PC-3 (cell line): ENCODE data around the gene TARS2. TPM values are rescaled to one million over a fixed set of nuclear protein-coding genes. Genes with fewer than 3 reads are reported as not detected.

Source experiments
- ATAC-seq: fragments of 200-7000 bp; cut with Tn5 transposase; 2 replicates; pipeline ENCODE4 v1.9.1; 2020; ENCODE audit warnings: mild to moderate bottlenecking, moderate library complexity
- BruUV-seq: library from RNA; stranded (reverse); fragments of 400-500 nt; replicated peaks from 2 replicates; lab custom pipeline; 2021; lab: Mats Ljungman, UMichigan
- CTCF ChIA-PET: fragments of 300-600 bp; sonication (Branson Sonifier 250); formaldehyde crosslinking; loops from one replicate; lab custom pipeline; 2022; ENCODE audit warnings: antibody characterized with exemption; lab: Charles Lee
- POLR2A ChIA-PET: fragments of 300-600 bp; sonication (Branson Sonifier 250); formaldehyde crosslinking; loops from one replicate; lab custom pipeline; 2022; ENCODE audit warnings: antibody characterized with exemption; ENCODE audit not compliant: unreplicated experiment; lab: Charles Lee
- DNase-seq: peaks from one replicate; pipeline ENCODE4 v3.0.0-alpha.2; 2015
- H2AFZ ChIP-seq: fragments of 300-600 bp; sonication (generic); 2 replicates; pipeline ENCODE4 v1.6.0; 2016; ENCODE audit warnings: antibody characterized with exemption, low read length
- H3F3A ChIP-seq: fragments of 300-600 bp; sonication (generic); one replicate; pipeline ENCODE4 v1.6.0; 2017; ENCODE audit warnings: antibody characterized with exemption, low read length, control low read depth, mild to moderate bottlenecking; ENCODE audit not compliant: unreplicated experiment
- H3K27ac ChIP-seq: fragments of 300-600 bp; sonication (generic); 2 replicates; pipeline ENCODE4 v1.5.1; 2016; ENCODE audit warnings: mild to moderate bottlenecking, low read length
- H3K27me3 ChIP-seq: fragments of 300-600 bp; sonication (generic); 2 replicates; pipeline ENCODE4 v1.6.1; 2016; ENCODE audit warnings: low read length, mixed read lengths
- H3K36me3 ChIP-seq: fragments of 300-600 bp; sonication (generic); 2 replicates; pipeline ENCODE4 v1.6.1; 2016; ENCODE audit warnings: low read depth, mixed run types, low read length, mixed read lengths
- H3K4me1 ChIP-seq: fragments of 300-600 bp; sonication (generic); 2 replicates; pipeline ENCODE4 v1.5.1; 2016; ENCODE audit warnings: low read length; ENCODE audit not compliant: insufficient read depth
- H3K4me2 ChIP-seq: fragments of 300-600 bp; sonication (generic); 2 replicates; pipeline ENCODE4 v1.6.0; 2016; ENCODE audit warnings: low read length
- H3K4me3 ChIP-seq: fragments of 300-600 bp; sonication (generic); 2 replicates; pipeline ENCODE4 v1.5.1; 2016; ENCODE audit warnings: mild to moderate bottlenecking, low read length, mixed read lengths
- H3K79me2 ChIP-seq: fragments of 300-600 bp; sonication (generic); 2 replicates; pipeline ENCODE4 v1.6.1; 2017; ENCODE audit warnings: low read length, mixed read lengths
- H3K9ac ChIP-seq: fragments of 300-600 bp; sonication (generic); 2 replicates; pipeline ENCODE4 v1.6.0; 2016; ENCODE audit warnings: mild to moderate bottlenecking, low read length
- H3K9me2 ChIP-seq: fragments of 300-600 bp; sonication (generic); replicated peaks from 2 replicates; pipeline ENCODE4 v1.6.1; 2016; ENCODE audit warnings: mixed run types, low read length, mixed read lengths
- H3K9me3 ChIP-seq: fragments of 300-600 bp; sonication (generic); 2 replicates; pipeline ENCODE4 v1.6.1; 2016; ENCODE audit warnings: low read length, mixed read lengths
- H4K20me1 ChIP-seq: fragments of 300-600 bp; sonication (generic); 2 replicates; pipeline ENCODE4 v1.6.1; 2016; ENCODE audit warnings: low read length, mixed read lengths
- EZH2 ChIP-seq: fragments of 300-600 bp; sonication (generic); IDR thresholded peaks from one replicate; pipeline ENCODE4 v1.6.1; 2017; ENCODE audit warnings: antibody characterized with exemption, mild to moderate bottlenecking, low read length; ENCODE audit not compliant: unreplicated experiment
- EZH2phosphoT487 ChIP-seq: fragments of 300-600 bp; sonication (generic); IDR thresholded peaks from 2 replicates; pipeline ENCODE4 v1.6.1; 2018; ENCODE audit warnings: mild to moderate bottlenecking, antibody characterized with exemption, low read length, borderline replicate concordance
- intact Hi-C: fragments of 100-400 bp; cut with micrococcal nuclease; formaldehyde crosslinking; loops from 2 replicates; pipeline ENCODE4 v1.9.0; 2023
- total RNA-seq: library from RNA; depleted of rRNA; stranded (reverse); fragments of >200 nt; gene quantifications from 2 replicates; pipeline ENCODE4 v1.2.3, GENCODE V29; 2014
- TF ChIP-seq, protein P1 (sequence below): fragments of 300-600 bp; sonication (generic); conservative IDR thresholded peaks from 2 replicates; pipeline ENCODE4 v1.5.1; 2017; ENCODE audit warnings: antibody characterized with exemption, low read depth, mild to moderate bottlenecking, low read length

TARS2 gene
- total RNA-seq, 1 experiment from 2014 or later: 56.2 TPM

DNA sequence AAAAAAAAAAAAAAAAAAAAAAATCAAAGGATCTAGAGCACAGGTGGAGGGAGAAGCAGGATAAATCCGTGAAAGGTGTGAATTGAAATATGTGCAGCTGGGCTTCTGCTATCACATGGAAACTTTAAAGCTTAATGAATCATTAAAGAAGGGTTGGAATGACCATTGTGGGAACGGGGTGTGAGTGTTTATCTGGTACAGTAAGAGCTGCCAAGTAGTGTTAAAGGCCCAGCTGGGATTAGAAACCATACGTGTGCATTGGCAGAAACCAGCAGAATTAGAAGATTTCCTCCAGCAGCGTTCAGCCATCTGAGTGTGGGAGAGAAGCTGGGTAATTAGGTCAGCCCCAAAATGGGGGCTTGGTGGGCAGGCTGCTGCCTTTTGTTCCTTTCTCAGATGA, 41.8 kb downstream of the TARS2 start:
- ChIA-PET CTCF (no interaction called here), POLR2A (no interaction called here)
- H3K9ac ChIP-seq: no peak overlapping the region
- TF ChIP-seq EZH2phosphoT487 (no peak), EZH2 (no peak)
- TF ChIP-seq, protein P1, sequence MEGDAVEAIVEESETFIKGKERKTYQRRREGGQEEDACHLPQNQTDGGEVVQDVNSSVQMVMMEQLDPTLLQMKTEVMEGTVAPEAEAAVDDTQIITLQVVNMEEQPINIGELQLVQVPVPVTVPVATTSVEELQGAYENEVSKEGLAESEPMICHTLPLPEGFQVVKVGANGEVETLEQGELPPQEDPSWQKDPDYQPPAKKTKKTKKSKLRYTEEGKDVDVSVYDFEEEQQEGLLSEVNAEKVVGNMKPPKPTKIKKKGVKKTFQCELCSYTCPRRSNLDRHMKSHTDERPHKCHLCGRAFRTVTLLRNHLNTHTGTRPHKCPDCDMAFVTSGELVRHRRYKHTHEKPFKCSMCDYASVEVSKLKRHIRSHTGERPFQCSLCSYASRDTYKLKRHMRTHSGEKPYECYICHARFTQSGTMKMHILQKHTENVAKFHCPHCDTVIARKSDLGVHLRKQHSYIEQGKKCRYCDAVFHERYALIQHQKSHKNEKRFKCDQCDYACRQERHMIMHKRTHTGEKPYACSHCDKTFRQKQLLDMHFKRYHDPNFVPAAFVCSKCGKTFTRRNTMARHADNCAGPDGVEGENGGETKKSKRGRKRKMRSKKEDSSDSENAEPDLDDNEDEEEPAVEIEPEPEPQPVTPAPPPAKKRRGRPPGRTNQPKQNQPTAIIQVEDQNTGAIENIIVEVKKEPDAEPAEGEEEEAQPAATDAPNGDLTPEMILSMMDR: no peak
- H3K4me1 ChIP-seq: peaks cover 13% of the 10 kb centered on the region; the same call in 1 of the 2 replicates
- no peak for DNase-seq
- H3K9me2 ChIP-seq: no peaks in the 10 kb centered on the region
- H3K9me3 ChIP-seq: no peaks in the 10 kb centered on the region
- H3K4me3 ChIP-seq: no peak overlapping the region
- H3K79me2 ChIP-seq: no peaks in the 10 kb centered on the region
- no peak overlapping the region for H3K4me2 ChIP-seq
- no TSS peak for BruUV-seq
- H3K27me3 ChIP-seq: no peaks in the 10 kb centered on the region
- peak overlapping the region; percentile 6; the same call in 1 of the 2 replicates for H2AFZ ChIP-seq
- intact Hi-C loops: loop anchor here (5.0 kb wide), 1 partner anchor 42 kb away; the partner anchor contains the start of gene TARS2
- ATAC-seq: peak; percentile 57
- no peaks in the 10 kb centered on the region for H4K20me1 ChIP-seq
- H3F3A ChIP-seq: peaks cover 5% of the 10 kb centered on the region
- no peak overlapping the region for H3K27ac ChIP-seq
- no peaks in the 10 kb centered on the region for H3K36me3 ChIP-seq

DNA sequence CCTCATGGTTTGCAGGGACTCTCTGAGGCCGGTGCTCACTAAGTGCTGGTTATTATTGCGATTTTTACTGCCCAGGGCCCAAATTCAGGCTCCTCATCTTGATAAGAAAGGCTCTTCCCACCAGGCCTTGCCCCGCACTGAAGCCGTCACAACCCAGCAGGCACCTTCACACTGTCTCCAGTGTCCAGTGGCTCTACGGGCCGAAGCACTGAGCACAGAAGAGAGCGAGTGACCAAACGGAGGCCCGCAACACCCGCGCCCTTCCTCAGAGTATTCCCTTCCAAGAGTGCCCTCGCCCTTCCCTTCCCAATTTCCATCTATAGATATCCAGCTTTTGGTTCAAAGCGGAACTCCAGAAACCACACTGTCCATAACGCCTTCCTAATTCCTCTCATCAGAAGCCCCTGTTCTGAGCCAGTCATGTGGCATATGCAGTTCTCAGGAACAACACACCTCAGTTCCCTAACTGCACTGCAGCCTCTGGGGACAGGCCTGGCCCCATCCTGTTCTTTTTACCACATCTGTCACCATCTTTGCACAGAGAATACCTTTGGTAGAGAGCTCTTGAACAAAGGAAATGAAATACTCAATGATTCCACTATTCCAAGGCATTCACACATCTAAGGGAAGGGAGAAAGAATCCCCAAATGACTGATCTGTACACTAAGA, 43.4 kb downstream of the TARS2 start:
- no peak overlapping the region for H3K4me3 ChIP-seq
- no peaks in the 10 kb centered on the region for H3K79me2 ChIP-seq
- H2AFZ ChIP-seq: no peak overlapping the region
- DNase-seq (no peak), ATAC-seq (no peak)
- CTCF ChIA-PET: no interaction called here
- H3K4me2 ChIP-seq: no peak overlapping the region
- no peaks in the 10 kb centered on the region for H3K36me3 ChIP-seq
- no peaks in the 10 kb centered on the region for H3K9me3 ChIP-seq
- BruUV-seq: no TSS peak
- no peaks in the 10 kb centered on the region for H4K20me1 ChIP-seq
- H3K4me1 ChIP-seq: peaks cover 13% of the 10 kb centered on the region; the same call in 1 of the 2 replicates
- H3K9me2 ChIP-seq: no peaks in the 10 kb centered on the region
- peaks cover 5% of the 10 kb centered on the region for H3F3A ChIP-seq
- TF ChIP-seq EZH2phosphoT487: no peak
- TF ChIP-seq, protein P1: no peak
- no peak for TF ChIP-seq EZH2
- no peak overlapping the region for H3K9ac ChIP-seq
- H3K27me3 ChIP-seq: no peaks in the 10 kb centered on the region
- POLR2A ChIA-PET: no interaction called here
- no peak overlapping the region for H3K27ac ChIP-seq
- intact Hi-C loops: loop anchor here (10.0 kb wide), 2 partner anchors 166 to 276 kb away; partner anchors contain the start of genes CA14 and RPRD2

DNA sequence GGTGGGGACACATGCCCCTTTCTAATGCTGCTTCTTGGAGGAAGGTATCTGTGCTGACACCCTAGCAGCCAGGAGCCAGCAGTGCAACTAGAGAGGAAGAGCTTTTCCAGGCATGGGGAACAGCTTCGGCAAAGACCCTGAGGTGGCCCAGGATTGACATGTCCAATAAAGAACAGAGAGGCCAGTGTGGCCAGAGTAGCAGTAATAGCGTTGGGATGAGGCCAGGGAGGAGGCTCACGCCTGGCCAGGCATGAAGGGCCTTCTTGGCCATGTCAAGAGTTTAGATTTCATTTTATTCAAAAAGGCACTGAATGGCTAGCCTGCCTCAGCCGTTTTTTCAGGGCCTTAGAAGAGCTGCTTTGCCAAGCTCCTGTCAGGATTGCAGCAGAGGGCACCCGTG, 45.6 kb downstream of the TARS2 start:
- Histone ChIP-seq H2AFZ (0 out of 2 replicates have a peak overlapping the region, but pooled peaks have one; percentile 4), H3K4me2 (no peak overlapping the region)

More for the DNA sequence above, 45.6 kb downstream of the TARS2 start:
- intact Hi-C loops: loop anchor here (1.0 to 10.0 kb wide), 3 partner anchors 69 to 278 kb away; partner anchors contain the start of genes CA14 and RPRD2
- DNase-seq (no peak), ATAC-seq (no peak)
- peaks cover 5% of the 10 kb centered on the region for H3F3A ChIP-seq
- H3K9me3 ChIP-seq: no peaks in the 10 kb centered on the region
- H4K20me1 ChIP-seq: no peaks in the 10 kb centered on the region
- no peaks in the 10 kb centered on the region for H3K9me2 ChIP-seq
- TF ChIP-seq EZH2 (no peak), EZH2phosphoT487 (no peak)
- TF ChIP-seq, protein P1: peak; percentile 17; the same call in 1 of the 2 replicates
- BruUV-seq: no TSS peak
- no peaks in the 10 kb centered on the region for H3K27me3 ChIP-seq
- CTCF ChIA-PET: interaction anchor here (0.7 to 1.1 kb wide), 4 partner anchors 25 to 365 kb away, joined by 3 to 5 read pairs (median 4); partner anchors contain the start of gene ECM1
- no peaks in the 10 kb centered on the region for H3K79me2 ChIP-seq
- H3K4me1 ChIP-seq: peaks cover 12% of the 10 kb centered on the region; the same call in 1 of the 2 replicates
- H3K36me3 ChIP-seq: no peaks in the 10 kb centered on the region
- POLR2A ChIA-PET: no interaction called here
- no peak overlapping the region for H3K9ac ChIP-seq
- H3K27ac ChIP-seq: no peak overlapping the region
- H3K4me3 ChIP-seq: no peak overlapping the region
